Measurements from ENCODE around the gene ATXN3L. TPM values are rescaled to one million over a fixed set of nuclear protein-coding genes. Genes with fewer than 3 reads are reported as not detected.

The ATXN3L gene
- total RNA-seq, 4 donors from 2014 or later: not detected

- Histone ChIP-seq H3K9me3 (no peaks in the 10 kb centered on the region), H3K27me3 (no peaks in the 10 kb centered on the region), H3K4me1 (no peaks in the 10 kb centered on the region), H3K27ac (peak overlapping the region in 1 of 4 donors; percentile 50), H3K36me3 (no peaks in the 10 kb centered on the region), H3K4me3 (no peak overlapping the region)
- DNase-seq: no peak
- intact Hi-C loops (cut with DNase I; ENCODE audit: low total_unique reads): no loop called here
- in situ Hi-C loops (cut with MboI; ENCODE audit: low pct_ligation_motif_present in 1 of 4, low pct_unique_long_range_greater_than_20kb in 1 of 4, low sequenced_read_pairs in 3 of 4): no loop called here
- no peak for TF ChIP-seq POLR2AphosphoS5 (IDR thresholded peaks at IDR 0.05)
- no peak for TF ChIP-seq CTCF (IDR thresholded peaks at IDR 0.05)
- no peak for TF ChIP-seq EP300 (IDR thresholded peaks at IDR 0.05; ENCODE audit: low read depth)
- no peak for TF ChIP-seq POLR2A (IDR thresholded peaks at IDR 0.05)
- WGBS, 2 donors (ENCODE audit: low coverage in 1 of 2): 69% methylated on average over 2 of the region's 2 CpGs; no CpG with 5 or more reads in 1 of the 2 donors
Observed at GRCh38 chrX:13283512-13283911, 36.3 kb downstream of the ATXN3L start.

GRCh38 chrX:13281289-13281688 lies 38.6 kb downstream of the ATXN3L start:
- TF ChIP-seq POLR2AphosphoS5 (IDR thresholded peaks at IDR 0.05) (no peak), CTCF (IDR thresholded peaks at IDR 0.05) (no peak), EP300 (IDR thresholded peaks at IDR 0.05; ENCODE audit: low read depth) (no peak), POLR2A (IDR thresholded peaks at IDR 0.05) (no peak)
- Histone ChIP-seq H3K36me3 (no peaks in the 10 kb centered on the region), H3K4me3 (no peak overlapping the region), H3K9me3 (no peaks in the 10 kb centered on the region), H3K4me1 (no peaks in the 10 kb centered on the region), H3K27me3 (no peaks in the 10 kb centered on the region), H3K27ac (no peak overlapping the region)
- 75% methylated on average over 6 of the region's 6 CpGs; no CpG with 5 or more reads in 1 of the 2 donors for WGBS, 2 donors (ENCODE audit: low coverage in 1 of 2)
- in situ Hi-C loops (cut with MboI; ENCODE audit: low pct_ligation_motif_present in 1 of 4, low pct_unique_long_range_greater_than_20kb in 1 of 4, low sequenced_read_pairs in 3 of 4) (no loop called here), intact Hi-C loops (cut with DNase I; ENCODE audit: low total_unique reads) (no loop called here)
- DNase-seq: no peak

GRCh38 chrX:13279279-13280018 lies 40.4 kb downstream of the ATXN3L start:
- WGBS, 2 donors (ENCODE audit: low coverage in 1 of 2): 81% methylated on average over 9 of the region's 9 CpGs; no CpG with 5 or more reads in 1 of the 2 donors
- no peak for TF ChIP-seq POLR2AphosphoS5 (IDR thresholded peaks at IDR 0.05)
- TF ChIP-seq EP300 (IDR thresholded peaks at IDR 0.05; ENCODE audit: low read depth): no peak
- no peak for TF ChIP-seq POLR2A (IDR thresholded peaks at IDR 0.05)
- TF ChIP-seq CTCF (IDR thresholded peaks at IDR 0.05): no peak
- Histone ChIP-seq H3K4me3 (no peak overlapping the region), H3K36me3 (no peaks in the 10 kb centered on the region), H3K4me1 (no peaks in the 10 kb centered on the region), H3K9me3 (no peaks in the 10 kb centered on the region), H3K27me3 (no peaks in the 10 kb centered on the region), H3K27ac (no peak overlapping the region)
- intact Hi-C loops (cut with DNase I; ENCODE audit: low total_unique reads): no loop called here
- no peak for DNase-seq
- in situ Hi-C loops (cut with MboI; ENCODE audit: low pct_ligation_motif_present in 1 of 4, low pct_unique_long_range_greater_than_20kb in 1 of 4, low sequenced_read_pairs in 3 of 4): no loop called here

DNA sequence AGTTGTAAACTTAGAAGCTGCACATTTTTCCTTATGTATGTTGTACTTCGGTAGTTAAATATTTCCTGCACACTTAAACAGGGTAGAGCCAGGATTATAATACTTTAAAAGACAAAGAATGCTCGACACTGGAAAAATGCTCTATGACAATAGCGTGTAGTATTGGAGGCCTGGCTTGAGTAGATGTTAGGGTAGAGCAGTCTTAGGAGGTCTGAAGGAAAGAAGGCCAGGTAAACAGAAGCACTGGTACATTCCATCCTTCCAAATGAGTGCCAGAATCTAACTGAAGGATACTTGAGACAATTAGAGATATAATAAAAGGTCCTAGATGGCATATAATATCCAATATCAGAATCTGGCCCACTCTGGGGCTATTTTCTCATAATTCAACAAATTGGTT lies 42.3 kb downstream of the ATXN3L start:
- no peaks in the 10 kb centered on the region for H3K9me3 ChIP-seq
- in situ Hi-C loops (cut with MboI; ENCODE audit: low pct_ligation_motif_present in 1 of 4, low pct_unique_long_range_greater_than_20kb in 1 of 4, low sequenced_read_pairs in 3 of 4) (no loop called here), intact Hi-C loops (cut with DNase I; ENCODE audit: low total_unique reads) (no loop called here)
- H3K27ac ChIP-seq: no peak overlapping the region
- TF ChIP-seq POLR2AphosphoS5 (IDR thresholded peaks at IDR 0.05) (no peak), CTCF (IDR thresholded peaks at IDR 0.05) (no peak), POLR2A (IDR thresholded peaks at IDR 0.05) (no peak), EP300 (IDR thresholded peaks at IDR 0.05; ENCODE audit: low read depth) (no peak)
- DNase-seq: no peak
- WGBS, 2 donors (ENCODE audit: low coverage in 1 of 2): 64% methylated on average over 3 of the region's 3 CpGs; no CpG with 5 or more reads in 1 of the 2 donors
- H3K4me3 ChIP-seq: no peak overlapping the region
- H3K27me3 ChIP-seq: no peaks in the 10 kb centered on the region
- no peaks in the 10 kb centered on the region for H3K36me3 ChIP-seq
- H3K4me1 ChIP-seq: no peaks in the 10 kb centered on the region
